Kidney (tissue), 14 donors: ENCODE results near the gene CCM2. TPM values are rescaled to one million over a fixed set of nuclear protein-coding genes. Genes with fewer than 3 reads are reported as not detected.

ENCODE experiments used
- DNase-seq, 5 donors: peaks; one replicate each; pipeline ENCODE4 v3.0.0-alpha.2; 2013 to 2020
- FAIRE-seq: peaks from 2 replicates; lab custom pipeline; 2012; peaks lifted over from hg19 to GRCh38; lab: Jason Lieb, UNC
- H3K27ac ChIP-seq, 2 donors: one replicate each; pipeline ENCODE4 v1.7.0; 2013; ENCODE audit warnings: low read depth in 2 of 2, low read length in 2 of 2, inconsistent platforms in 1 of 2
- H3K27me3 ChIP-seq: one replicate; pipeline ENCODE4 v1.7.1; 2013; ENCODE audit warnings: low read length, inconsistent platforms; ENCODE audit not compliant: control insufficient read depth, insufficient read depth
- H3K36me3 ChIP-seq, 3 donors: one replicate each; pipeline versions ENCODE4 v1.7.0 to v1.7.1; 2013; ENCODE audit warnings: low read length in 3 of 3, control low read depth in 1 of 3, inconsistent platforms in 1 of 3; ENCODE audit not compliant: insufficient read depth in 3 of 3, control insufficient read depth in 2 of 3
- H3K4me1 ChIP-seq, 3 donors: one replicate each; pipeline versions ENCODE4 v1.7.0 to v1.7.1; 2013; ENCODE audit warnings: low read length in 3 of 3, inconsistent platforms in 1 of 3, low read depth in 1 of 3; ENCODE audit not compliant: control insufficient read depth in 2 of 3, insufficient read depth in 2 of 3
- H3K4me3 ChIP-seq, 3 donors: one replicate each; pipeline versions ENCODE4 v1.7.0 to v1.8.1; 2013; ENCODE audit warnings: low read length in 3 of 3, control low read depth in 1 of 3, inconsistent platforms in 1 of 3
- H3K9ac ChIP-seq, 3 donors: one replicate each; pipeline versions ENCODE4 v1.7.0 to v1.7.1; 2013; ENCODE audit warnings: low read length in 3 of 3, control low read depth in 1 of 3, inconsistent platforms in 1 of 3
- H3K9me3 ChIP-seq, 3 donors: one replicate each; pipeline versions ENCODE4 v1.7.0 to v1.7.1; 2013; ENCODE audit warnings: low read length in 3 of 3, control low read depth in 1 of 3, inconsistent platforms in 1 of 3; ENCODE audit not compliant: control insufficient read depth in 2 of 3, insufficient read depth in 1 of 3
- intact Hi-C: fragments of 100-400 bp; cut with DNase I; formaldehyde crosslinking; loops from one replicate; pipeline ENCODE4 v1.11.1; 2022
- polyA plus RNA-seq: library from polyadenylated mRNA; stranded (reverse); fragments of 350-450 nt; fragmentation: Illumina TruSeq; extraction: RNeasy Lipid Tissue Mini Kit (QIAGEN cat#74804); gene quantifications from one replicate; pipeline ENCODE4 v1.2.3, GENCODE V29; 2014; ENCODE audit warnings: low read depth, low replicate concordance; ENCODE audit not compliant: insufficient read depth
- total RNA-seq: library from RNA; stranded (reverse); fragmentation: NEBNext Ultra II Directional; extraction: Animal tissue kit (Norgen Biotek cat#: 25700); gene quantifications from one replicate; pipeline ENCODE4 v1.2.1, GENCODE V29; 2021
- TF ChIP-seq, protein P1 (sequence below): IDR thresholded peaks from 3 replicates; pipeline ENCODE4 v1.5.1; 2012; ENCODE audit warnings: mild to moderate bottlenecking, moderate library complexity, borderline replicate concordance; ENCODE audit not compliant: insufficient read depth; ENCODE audit errors: extremely low read depth
- donor health status: control.
- donor health status: control.
- donor health status: control.
- donor health status: control.
- donor health status: control.
- donor health status: DM: yes; HTN: yes; CAD: no.
- donor health status: Normal renal cell carcinoma (clear cell type).

Gene CCM2
- total and polyA plus RNA-seq, 2 donors from 2014 or later, result 35.0 to 37.8 TPM

DNA sequence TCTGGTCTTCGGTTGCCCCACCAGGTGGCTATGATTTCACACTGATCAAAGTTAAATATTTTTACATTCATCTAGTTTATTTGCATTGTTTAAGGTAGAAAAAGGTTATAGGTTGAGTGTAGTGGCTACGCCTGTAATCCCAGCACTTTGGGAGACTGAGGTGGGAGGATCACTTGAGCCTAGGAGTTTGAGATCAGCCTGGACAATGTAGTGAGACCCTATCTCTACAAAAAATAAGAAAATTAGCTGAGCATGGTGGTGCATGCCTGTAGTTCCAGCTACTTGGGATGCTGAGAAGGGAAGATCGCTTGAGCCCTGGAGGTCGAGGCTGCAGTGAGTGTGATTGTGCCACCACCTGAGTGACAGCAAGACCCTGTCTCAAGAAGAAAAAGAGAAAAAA lies 3.8 kb downstream of the CCM2 start:
- peak in 1 of 5 donors; percentile 9 for DNase-seq
- Histone ChIP-seq H3K4me1 (peaks cover 0 to 10% (median 0%) of the 10 kb centered on the region in 3 donors), H3K4me3 (no peak overlapping the region), H3K27me3 (no peaks in the 10 kb centered on the region), H3K36me3 (no peaks in the 10 kb centered on the region), H3K9me3 (no peaks in the 10 kb centered on the region), H3K9ac (no peak overlapping the region), H3K27ac (no peak overlapping the region)
- intact Hi-C loops, result no loop called here
- FAIRE-seq, result no peak
- TF ChIP-seq, protein P1, sequence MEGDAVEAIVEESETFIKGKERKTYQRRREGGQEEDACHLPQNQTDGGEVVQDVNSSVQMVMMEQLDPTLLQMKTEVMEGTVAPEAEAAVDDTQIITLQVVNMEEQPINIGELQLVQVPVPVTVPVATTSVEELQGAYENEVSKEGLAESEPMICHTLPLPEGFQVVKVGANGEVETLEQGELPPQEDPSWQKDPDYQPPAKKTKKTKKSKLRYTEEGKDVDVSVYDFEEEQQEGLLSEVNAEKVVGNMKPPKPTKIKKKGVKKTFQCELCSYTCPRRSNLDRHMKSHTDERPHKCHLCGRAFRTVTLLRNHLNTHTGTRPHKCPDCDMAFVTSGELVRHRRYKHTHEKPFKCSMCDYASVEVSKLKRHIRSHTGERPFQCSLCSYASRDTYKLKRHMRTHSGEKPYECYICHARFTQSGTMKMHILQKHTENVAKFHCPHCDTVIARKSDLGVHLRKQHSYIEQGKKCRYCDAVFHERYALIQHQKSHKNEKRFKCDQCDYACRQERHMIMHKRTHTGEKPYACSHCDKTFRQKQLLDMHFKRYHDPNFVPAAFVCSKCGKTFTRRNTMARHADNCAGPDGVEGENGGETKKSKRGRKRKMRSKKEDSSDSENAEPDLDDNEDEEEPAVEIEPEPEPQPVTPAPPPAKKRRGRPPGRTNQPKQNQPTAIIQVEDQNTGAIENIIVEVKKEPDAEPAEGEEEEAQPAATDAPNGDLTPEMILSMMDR, result no peak

DNA sequence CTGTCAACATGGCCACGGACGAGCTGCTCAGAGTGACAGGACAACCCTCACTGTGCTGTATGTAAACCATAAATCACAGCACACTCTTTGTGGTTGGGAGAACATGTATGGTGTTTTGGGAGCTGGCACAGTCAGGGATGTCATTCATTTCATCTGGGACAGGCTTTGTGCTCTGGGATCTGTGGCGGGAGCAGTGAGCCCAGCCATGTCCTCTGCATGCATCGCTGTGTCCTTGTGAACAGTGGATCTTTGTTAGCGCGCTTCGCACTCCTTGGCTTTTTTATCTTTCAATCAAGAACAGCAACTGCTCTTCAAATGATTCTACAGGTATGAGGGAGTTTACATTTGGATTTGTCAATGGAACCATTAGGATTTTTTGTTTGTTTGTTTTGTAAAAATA lies 7.1 kb downstream of the CCM2 start:
- intact Hi-C loops, result no loop called here
- FAIRE-seq, result no peak
- no peaks in the 10 kb centered on the region for H3K27me3 ChIP-seq

GRCh38 chr7:45007571-45008328 lies 7.7 kb downstream of the CCM2 start:
- intact Hi-C loops, result no loop called here
- DNase-seq (peak in 1 of 5 donors; percentile 45), FAIRE-seq (no peak)
- Histone ChIP-seq H3K27me3 (no peaks in the 10 kb centered on the region), H3K4me3 (no peak overlapping the region), H3K9me3 (no peaks in the 10 kb centered on the region), H3K36me3 (no peaks in the 10 kb centered on the region), H3K4me1 (no peaks in the 10 kb centered on the region), H3K9ac (no peak overlapping the region), H3K27ac (no peak overlapping the region)
- TF ChIP-seq, protein P1, result no peak

More for the DNA sequence above, 7.1 kb downstream of the CCM2 start:
- Histone ChIP-seq H3K36me3 (no peaks in the 10 kb centered on the region), H3K27ac (no peak overlapping the region), H3K4me1 (peaks cover 0 to under 1% (median 0%) of the 10 kb centered on the region in 3 donors), H3K9me3 (no peaks in the 10 kb centered on the region), H3K4me3 (no peak overlapping the region), H3K9ac (no peak overlapping the region)
- DNase-seq, result peak in 2 of 5 donors; percentile 13 to 14
- TF ChIP-seq, protein P1, result no peak
